Measurements from ENCODE around the gene BIRC5.
A peak's percentile ranks its signal among the peaks of the same experiment; 100 is the strongest.
"Not testable (repeated sequence)": the region's sequence is repeated elsewhere in the genome, so short reads cannot be mapped to it uniquely, and the experiment has no call there.

Gene BIRC5

DNA sequence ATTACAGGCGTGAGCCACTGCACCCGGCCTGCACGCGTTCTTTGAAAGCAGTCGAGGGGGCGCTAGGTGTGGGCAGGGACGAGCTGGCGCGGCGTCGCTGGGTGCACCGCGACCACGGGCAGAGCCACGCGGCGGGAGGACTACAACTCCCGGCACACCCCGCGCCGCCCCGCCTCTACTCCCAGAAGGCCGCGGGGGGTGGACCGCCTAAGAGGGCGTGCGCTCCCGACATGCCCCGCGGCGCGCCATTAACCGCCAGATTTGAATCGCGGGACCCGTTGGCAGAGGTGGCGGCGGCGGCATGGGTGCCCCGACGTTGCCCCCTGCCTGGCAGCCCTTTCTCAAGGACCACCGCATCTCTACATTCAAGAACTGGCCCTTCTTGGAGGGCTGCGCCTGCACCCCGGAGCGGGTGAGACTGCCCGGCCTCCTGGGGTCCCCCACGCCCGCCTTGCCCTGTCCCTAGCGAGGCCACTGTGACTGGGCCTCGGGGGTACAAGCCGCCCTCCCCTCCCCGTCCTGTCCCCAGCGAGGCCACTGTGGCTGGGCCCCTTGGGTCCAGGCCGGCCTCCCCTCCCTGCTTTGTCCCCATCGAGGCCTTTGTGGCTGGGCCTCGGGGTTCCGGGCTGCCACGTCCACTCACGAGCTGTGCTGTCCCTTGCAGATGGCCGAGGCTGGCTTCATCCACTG is at the start of gene BIRC5:
Gene BIRC5 (plus strand): TSS at position 238 of the 690 bp plus-strand sequence. CDS start 64 bp downstream, at position 302.
- peak; percentile 93 to 94 for DNase-seq (ENCODE audit: low read depth in 2 of 2)

DNA sequence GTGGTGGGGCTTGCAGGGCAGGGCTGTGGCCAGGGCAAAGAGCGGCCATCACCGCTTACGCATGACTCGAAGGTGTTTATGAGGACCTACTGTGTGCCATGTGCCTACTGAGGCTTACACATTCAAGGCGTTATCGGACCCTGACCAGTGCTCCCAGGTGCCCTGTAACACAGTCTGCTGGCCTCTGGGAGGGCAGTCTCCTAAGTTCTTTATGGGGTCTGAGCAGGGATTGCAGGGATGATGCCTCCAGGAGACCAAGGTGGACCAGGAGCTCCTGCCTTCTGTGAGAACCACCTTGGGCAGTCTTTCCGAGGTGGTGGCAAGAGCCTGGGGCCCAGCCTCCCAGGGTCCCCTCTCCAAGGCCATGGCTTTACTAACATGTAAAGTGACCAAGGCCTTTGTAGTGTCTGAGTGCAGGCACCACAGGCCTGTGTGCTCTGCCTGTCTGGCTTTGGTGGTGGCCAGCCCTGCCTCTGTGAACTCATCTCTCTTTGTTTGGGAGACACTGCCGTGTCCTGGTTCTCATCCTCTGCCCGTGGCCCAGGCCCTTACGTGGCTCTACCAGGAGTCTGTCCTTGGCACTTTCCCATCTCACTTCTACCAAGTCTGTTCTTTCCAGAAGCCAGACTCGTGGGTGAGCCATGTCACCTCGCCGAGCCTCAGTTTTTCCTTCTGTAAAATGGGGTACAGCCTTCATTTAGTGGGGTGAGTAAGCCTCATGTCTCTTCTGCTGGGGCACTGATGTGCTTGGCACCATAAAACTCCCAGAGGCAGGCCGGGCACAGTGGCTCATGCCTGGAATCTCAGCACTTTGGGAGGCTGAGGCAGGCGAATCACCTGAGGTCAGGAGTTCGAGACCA is 49.1 kb upstream of the BIRC5 start:
- DNase-seq (ENCODE audit: low read depth in 2 of 2), result no peak

DNA sequence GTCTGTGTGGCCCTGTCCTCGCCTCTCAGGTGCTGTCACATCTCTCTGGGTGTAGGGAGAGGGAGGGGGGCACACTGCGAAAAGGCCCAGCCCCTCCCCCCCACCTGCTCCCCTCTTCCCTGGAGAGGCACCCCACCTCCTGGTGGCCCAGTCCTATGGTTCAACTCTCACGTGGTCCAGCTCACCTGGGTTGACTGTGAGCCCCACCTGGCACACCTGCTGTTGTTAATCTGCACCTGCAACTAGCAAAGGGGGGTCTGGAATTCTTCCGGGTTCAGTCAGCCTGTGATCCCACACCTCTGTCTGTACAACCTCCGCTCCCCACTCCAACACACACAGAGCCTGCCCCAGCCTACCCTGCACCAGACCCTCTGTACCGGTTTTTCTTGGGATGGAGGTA is 47.6 kb upstream of the BIRC5 start:
- DNase-seq (ENCODE audit: low read depth in 2 of 2), result no peak

DNA sequence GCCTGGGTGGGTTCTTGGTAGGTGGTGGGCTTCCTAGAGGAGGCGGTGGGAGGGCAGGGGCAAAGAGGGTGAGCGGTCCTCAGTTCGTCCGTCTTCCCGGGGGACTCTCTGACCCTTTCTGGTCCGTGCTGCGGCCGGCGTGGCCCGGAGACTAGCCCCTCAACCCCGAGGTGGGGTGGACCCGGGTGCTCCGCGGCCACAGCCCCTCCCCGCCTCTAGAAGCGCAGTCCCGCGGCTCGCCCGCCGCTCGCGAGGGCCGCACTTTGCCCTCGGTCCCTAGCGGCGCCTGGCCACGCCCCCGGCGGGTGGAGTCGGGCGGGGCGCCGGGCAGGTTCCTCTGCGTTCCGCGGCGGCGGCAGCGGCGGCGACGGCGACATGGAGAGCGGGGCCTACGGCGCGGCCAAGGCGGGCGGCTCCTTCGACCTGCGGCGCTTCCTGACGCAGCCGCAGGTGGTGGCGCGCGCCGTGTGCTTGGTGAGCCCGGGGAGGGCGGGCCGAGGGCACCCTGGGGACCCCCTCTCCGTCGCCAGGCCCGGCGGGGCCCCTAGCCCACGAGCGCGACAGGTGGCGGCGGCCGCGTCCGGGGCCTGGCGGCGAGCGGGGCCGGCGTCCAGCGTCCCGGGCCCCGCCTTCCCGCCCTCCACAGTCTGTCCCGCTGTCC is 45.7 kb upstream of the BIRC5 start, which contains the start of gene SYNGR2:
Gene SYNGR2 (plus strand): TSS at position 340 of the 661 bp plus-strand sequence. CDS start 36 bp downstream, at position 376.
- DNase-seq (ENCODE audit: low read depth in 2 of 2), result peak; percentile 84 to 87

DNA sequence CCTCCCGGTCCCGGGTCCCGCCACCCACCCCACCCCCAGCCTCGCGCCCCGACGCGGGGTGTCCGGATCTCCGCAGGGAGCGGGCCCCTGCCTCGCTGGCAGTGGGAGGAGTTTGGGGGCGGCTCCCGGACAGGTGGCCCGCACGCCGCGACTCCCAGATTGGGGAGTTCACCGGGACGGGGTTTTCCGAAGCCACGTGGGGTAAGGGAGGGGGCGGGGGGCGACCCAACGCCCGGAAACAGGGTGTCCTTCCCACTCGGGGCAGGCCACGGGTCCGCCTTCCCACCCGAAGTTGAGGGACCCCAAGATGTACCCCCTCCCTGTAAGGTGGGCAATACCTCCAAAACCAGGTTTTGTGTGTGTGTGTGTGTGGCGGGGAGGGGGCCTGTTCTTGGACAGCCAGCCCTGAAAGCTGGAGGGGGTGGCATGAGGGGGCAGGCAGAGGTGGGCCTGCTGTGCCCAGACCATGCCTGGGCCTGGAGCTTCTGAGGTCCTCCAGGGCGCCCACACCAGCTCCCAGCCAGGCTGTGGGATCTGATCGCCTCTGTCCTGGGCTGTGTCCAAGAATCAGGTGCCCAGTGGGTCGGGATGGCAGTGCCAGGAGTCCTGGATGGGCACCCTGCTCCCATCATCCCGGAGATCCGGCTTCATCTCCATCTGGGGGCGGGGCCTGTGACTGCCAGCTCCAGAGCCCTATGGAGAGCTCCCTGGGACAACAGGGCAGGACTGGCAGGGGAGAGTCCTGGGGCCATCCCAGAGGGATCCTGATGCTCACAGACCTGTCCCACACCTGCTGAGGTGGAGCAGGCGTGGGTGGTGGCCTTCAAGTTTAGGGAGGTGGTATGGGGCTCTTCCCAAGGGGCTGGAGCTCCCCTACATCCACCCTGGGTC is 44.9 kb upstream of the BIRC5 start:
- DNase-seq (ENCODE audit: low read depth in 2 of 2), result peak in 1 of 2 donors; percentile 53

DNA sequence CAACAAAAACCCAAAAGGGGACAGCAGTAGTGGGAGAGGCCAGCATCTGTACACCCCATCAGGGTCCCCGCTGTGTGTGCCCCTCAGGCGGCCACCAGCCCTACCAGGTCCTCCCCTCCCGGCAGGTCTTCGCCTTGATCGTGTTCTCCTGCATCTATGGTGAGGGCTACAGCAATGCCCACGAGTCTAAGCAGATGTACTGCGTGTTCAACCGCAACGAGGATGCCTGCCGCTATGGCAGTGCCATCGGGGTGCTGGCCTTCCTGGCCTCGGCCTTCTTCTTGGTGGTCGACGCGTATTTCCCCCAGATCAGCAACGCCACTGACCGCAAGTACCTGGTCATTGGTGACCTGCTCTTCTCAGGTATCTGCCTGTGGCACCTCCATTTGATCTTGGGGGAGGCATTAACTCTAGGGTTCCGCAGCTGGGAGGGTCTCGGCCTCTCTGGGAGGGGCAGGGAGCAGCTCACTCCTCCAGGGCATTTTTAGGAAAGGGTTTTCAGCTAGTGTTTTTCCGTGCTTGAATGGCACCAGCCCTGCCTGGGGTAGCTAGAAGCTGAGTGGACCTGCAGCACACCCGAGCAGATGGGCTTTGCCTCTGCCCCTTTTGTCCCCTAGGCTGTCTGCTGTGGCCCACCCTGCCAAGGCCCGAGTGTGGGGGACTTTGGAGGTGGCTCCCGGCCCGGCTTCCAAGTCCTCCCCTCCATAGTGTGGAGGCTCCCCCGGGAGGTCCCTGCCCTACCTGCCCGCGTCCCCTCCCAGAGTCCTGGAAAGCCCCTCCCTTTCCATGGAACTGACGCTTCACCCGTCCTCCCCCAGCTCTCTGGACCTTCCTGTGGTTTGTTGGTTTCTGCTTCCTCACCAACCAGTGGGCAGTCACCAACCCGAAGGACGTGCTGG is 43.1 kb upstream of the BIRC5 start:
- no peak for DNase-seq (ENCODE audit: low read depth in 2 of 2)

DNA sequence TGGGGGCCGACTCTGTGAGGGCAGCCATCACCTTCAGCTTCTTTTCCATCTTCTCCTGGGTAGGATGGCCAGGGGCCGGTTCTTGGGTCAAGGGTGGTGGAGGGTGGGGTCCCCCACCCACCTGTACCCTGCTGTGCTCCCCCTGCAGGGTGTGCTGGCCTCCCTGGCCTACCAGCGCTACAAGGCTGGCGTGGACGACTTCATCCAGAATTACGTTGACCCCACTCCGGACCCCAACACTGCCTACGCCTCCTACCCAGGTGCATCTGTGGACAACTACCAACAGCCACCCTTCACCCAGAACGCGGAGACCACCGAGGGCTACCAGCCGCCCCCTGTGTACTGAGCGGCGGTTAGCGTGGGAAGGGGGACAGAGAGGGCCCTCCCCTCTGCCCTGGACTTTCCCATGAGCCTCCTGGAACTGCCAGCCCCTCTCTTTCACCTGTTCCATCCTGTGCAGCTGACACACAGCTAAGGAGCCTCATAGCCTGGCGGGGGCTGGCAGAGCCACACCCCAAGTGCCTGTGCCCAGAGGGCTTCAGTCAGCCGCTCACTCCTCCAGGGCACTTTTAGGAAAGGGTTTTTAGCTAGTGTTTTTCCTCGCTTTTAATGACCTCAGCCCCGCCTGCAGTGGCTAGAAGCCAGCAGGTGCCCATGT is 42.3 kb upstream of the BIRC5 start:
- not testable (repeated sequence) for DNase-seq (ENCODE audit: low read depth in 2 of 2)

DNA sequence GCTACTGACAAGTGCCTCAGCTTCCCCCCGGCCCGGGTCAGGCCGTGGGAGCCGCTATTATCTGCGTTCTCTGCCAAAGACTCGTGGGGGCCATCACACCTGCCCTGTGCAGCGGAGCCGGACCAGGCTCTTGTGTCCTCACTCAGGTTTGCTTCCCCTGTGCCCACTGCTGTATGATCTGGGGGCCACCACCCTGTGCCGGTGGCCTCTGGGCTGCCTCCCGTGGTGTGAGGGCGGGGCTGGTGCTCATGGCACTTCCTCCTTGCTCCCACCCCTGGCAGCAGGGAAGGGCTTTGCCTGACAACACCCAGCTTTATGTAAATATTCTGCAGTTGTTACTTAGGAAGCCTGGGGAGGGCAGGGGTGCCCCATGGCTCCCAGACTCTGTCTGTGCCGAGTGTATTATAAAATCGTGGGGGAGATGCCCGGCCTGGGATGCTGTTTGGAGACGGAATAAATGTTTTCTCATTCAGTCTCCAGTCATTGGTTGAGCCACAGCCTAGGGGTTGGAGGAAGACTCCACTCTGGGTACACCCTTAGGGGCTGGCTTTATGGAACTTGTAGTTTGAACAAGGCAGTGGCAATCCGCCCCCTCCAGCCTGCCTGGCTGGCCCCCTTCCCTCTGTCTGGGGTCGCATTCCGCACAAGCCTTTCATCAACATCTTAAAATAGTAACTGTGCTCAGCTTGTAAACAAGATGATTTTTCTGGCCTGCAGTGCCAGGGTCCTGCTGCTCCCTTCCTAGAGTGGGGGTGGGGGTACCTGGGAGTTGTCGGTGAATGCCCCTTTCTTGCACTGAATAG is 41.6 kb upstream of the BIRC5 start:
- no peak for DNase-seq (ENCODE audit: low read depth in 2 of 2)

DNA sequence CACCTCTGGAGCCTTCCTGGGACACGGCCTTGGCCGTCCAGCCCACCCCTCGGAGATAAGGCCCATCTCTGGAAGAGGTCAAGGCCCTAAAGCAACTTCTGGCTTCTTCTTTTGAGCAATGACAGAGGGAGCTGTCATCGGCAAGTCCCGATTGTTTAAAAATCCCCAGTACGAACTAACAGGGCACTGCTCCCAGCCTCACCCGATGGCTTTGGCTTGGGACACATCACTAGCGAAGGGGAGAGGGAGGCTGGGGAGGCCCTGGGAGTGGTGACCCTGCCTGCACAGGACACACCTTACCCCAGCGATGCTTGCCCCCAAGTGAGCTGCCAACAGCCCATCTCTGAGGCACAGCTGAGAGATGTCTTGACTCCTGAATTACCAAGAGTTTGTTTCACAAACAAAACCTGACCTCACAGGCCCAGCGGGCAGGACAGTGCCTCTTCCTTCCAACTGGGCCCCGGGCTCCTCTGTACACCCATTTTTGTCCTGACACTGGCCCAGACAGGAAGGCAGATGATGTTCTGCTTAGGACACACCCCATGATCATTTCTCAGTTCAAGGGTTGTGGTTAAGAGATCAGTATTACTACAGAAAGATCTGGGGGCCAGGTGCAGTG is 40.8 kb upstream of the BIRC5 start:
- no peak for DNase-seq (ENCODE audit: low read depth in 2 of 2)

DNA sequence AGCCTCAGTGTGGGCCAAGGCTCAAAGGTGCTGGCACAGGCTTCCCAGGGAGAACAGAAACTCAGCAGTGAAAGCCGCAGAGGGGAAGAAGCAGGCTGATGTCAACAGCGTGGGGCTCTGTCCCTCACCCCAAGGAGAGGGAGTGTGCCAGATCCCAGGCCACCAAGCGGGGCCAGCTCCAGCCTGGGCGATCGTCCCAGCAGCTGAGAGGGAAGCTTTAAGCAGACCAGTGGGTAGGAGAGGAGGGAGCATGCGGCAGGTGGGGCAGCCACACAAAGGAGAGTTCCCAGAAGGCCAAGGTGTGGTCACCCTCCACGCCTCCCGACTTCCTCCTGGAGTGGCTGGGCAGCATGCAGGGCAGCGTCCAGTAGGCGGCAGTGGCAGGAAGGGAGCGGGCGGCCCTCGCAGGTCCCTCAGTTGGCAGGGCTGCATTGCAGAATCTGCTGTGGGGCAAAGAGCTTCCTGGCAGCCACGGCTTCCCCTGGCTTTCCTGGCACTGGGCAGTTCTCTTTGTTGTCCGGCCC is 39.6 kb upstream of the BIRC5 start:
- no peak for DNase-seq (ENCODE audit: low read depth in 2 of 2)

DNA sequence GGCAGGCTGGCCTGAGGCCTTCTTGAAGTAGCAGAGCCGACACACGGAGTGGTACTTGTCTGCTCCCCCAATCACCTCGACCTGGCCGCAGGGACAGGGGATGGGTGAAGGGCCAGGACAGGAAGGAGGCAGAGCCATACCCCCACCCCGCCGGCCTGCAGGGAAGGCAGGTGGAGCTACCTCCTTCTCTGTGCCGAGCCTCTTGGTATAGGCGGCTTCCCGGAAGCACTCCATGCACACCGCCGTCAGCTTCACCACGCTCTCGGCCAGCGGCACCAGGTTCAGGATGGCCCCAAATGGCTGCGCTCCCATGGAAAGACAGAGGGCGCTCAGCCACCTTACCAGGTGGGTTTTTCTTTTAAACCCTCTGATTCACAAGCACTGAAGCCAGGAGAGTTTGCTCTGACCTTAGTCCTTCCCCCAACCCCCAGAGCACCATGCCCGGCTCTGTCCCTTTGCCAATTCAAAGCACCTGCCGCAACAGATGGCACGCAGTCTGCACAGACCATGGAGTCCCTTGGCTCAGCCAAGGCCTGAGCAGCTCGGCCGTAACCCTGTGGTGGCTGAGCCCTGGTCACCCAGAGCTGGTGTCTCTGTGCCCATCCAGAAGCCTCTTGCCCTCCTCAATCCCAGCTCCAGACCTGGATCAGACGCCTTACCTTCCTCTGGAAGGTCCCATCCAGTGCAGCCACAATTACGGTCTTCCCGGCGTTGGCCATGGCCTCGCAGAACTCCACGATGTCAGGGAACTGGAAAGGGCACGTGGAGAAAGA is 39.0 kb upstream of the BIRC5 start:
- DNase-seq (ENCODE audit: low read depth in 2 of 2), result no peak

DNA sequence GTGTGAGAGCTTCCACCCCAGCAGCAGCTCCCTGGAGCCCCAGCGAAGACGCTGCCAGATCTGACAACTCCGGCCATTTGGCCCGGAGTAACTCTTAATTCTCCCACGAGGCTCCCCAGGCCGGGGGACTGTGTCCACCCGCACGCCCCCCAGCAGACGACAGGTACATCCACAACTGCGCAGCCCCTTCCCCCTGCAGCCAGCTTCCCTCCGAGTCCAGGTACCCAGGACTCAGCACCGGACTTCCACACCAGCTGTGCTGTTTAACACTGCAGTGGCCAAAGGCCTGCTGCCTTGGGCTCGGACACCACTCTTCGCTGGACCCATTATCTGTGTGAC is 38.4 kb upstream of the BIRC5 start:
- DNase-seq (ENCODE audit: low read depth in 2 of 2), result no peak

DNA sequence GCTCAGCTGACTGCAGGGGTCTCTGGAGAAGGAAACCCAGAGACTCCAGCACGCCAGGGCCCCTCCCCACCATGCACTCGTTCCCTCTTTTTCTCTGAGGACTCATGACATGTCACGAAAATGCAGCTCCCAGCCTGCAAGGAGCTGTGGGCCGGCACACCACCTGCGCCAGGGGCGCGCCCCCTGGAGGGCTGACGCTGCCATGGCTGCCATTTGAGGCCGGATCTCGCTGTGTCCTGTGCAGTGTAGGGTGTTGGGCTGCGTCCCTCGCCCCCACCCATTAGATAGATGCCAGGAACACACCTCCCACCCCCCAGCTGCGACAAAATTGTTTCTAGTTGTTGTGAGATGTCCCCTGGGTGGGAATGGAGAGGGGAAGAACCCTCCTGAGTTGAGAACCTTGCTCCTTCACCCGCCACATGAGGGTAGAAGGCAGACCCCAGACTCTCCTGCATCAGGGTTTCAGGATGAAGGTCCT is 37.5 kb upstream of the BIRC5 start:
- peak; percentile 64 to 70 for DNase-seq (ENCODE audit: low read depth in 2 of 2)

DNA sequence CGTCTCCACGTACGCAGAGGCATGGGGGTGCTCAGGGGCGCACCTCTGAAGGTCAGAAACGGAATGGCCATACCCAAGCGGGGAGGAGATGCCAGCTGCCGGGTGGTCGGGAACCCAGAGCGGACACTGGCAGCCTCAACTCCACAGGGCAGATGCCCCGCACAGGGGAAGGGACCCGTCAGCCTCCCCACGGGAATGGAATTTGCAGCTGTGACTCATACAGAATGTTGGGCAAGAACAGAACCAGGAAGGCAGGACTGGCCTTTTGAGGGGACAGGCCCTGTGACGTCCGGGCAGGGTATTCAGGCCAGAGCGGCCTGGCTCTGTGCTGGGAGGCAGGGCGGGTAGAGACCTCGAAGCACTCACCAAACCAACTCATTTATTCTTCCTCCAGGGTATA is 34.7 kb upstream of the BIRC5 start:
- DNase-seq (ENCODE audit: low read depth in 2 of 2), result no peak

DNA sequence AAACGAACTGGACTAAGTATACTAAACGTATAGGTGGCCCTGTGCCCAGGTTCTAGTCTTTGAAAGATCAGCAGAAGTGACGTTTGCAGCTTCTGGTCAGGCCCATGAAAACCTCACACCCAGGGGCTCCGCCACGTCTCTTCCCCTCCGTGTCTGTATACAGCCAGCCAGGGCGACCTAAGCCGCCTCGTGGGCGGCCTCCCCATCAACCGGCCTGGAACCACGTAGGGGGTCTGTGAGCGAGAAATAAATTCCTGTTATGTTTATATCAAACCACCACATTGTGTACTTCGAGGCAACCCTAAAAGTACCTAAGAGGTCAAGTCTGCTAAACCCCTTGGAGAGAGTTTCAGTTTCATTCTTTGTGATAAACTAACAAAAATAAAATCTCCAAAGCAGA is 34.0 kb upstream of the BIRC5 start:
- DNase-seq (ENCODE audit: low read depth in 2 of 2), result no peak

DNA sequence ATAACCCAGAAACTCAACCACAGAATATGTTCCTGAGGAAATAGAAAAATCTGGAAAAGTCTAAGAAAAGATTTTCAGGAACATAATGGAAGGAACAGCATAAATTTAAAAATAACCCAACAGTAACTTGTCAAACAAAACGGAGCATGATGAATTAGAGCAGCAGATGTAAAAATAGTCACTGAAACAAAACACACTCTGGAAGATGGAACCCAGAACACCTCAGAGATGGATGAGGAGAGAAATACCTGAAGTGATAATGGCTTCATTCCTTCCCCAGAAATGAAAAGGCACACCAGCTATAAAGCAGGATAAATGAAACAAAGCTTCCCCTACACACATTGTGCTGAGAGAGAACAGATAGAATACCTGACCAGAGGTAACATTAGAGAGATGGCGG is 33.5 kb upstream of the BIRC5 start:
- DNase-seq (ENCODE audit: low read depth in 2 of 2), result no peak

DNA sequence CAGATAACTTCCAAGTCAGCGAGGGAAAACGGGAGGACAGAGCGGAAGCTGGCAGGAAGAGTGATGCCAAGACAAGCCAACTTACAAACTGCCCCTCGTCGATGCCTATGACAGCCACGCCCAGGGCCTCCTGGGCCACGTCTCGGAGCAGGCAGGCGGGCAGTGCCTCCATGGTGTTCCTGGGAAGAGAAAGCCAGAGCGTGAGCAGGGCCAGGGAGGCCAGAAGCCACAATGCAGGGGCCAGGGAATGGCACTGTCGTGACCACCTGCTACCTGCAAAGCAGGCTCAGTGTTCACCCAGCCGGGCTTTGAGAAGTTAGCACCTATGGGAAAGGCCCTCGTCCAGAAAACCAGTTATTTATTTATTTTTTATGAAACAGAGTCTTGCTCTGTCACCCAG is 31.5 kb upstream of the BIRC5 start:
- no peak for DNase-seq (ENCODE audit: low read depth in 2 of 2)

DNA sequence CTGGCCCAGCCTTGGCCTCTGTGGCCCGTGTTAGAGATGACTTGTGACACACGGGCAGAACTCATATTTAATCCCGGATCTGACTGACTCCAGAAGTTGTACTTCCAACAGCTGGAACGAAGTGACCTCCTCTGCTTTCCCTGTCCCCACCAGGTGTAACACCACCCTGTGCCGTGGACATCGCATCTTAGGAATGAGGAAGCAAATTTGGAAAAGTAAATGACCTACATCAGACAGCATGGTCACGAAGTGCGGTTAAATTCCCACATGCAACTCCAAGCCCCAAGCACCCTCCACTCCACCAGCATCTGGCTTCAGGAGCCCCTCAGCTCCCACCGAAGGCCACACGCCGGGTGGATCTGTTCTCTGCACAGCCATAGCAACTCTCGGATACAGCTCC is 30.1 kb upstream of the BIRC5 start:
- DNase-seq (ENCODE audit: low read depth in 2 of 2), result no peak
